K562 (cell line): ENCODE results near the gene ITGB2. TPM values are rescaled to one million over a fixed set of nuclear protein-coding genes. Genes with fewer than 3 reads are reported as not detected.

Source experiments
- BHLHE40 ChIP-seq: IDR thresholded peaks from 2 replicates; pipeline ENCODE4 v1.6.1; 2011; ENCODE audit warnings: low read length, improper control_type of control experiment
- CREBBP ChIP-seq: IDR thresholded peaks from one replicate; pipeline ENCODE4 v1.6.1; 2012; ENCODE audit warnings: low read depth, mild to moderate bottlenecking, control low read depth, inconsistent platforms, low read length
- ELK1 ChIP-seq: sonication (generic); formaldehyde crosslinking; IDR thresholded peaks from 2 replicates; pipeline ENCODE4 v1.8.1; 2022; ENCODE audit warnings: missing genetic modification reagents
- SIN3B ChIP-seq: fragments of 450-650 bp; IDR thresholded peaks from 2 replicates; pipeline ENCODE4 v1.6.1; 2017; ENCODE audit warnings: low read depth, mild to moderate bottlenecking, moderate library complexity
- SMAD3 ChIP-seq: fragments of 450-650 bp; formaldehyde crosslinking; conservative IDR thresholded peaks from 2 replicates; pipeline ENCODE4 v1.4.0; 2020; ENCODE audit warnings: mild to moderate bottlenecking
- ZNF592 ChIP-seq: fragments of 450-650 bp; IDR thresholded peaks from 2 replicates; pipeline ENCODE4 v1.6.1; 2017; ENCODE audit warnings: antibody characterized with exemption, mild to moderate bottlenecking
- polyA plus RNA-seq, 8 experiments: library from polyadenylated mRNA; depleted of rRNA in 4 of 8; stranded (reverse) in 5 of 8; unstranded in 3 of 8; fragments of >200 nt; fragmentation: Nextera tagmentation in 2 of 8; fragmentation: Illumina TruSeq in 1 of 8; extraction: Ambion mirVana in 2 of 8; extraction: Trizol in 1 of 8; gene quantifications; 2 replicates each; pipeline versions ENCODE4 v1.2.1 to v1.2.3, GENCODE V29; 2011 to 2014; ENCODE audit warnings: inconsistent platforms in 1 of 8, missing spikeins in 1 of 8
- total RNA-seq, 7 experiments: library from RNA; depleted of rRNA in 6 of 7; stranded (reverse); fragments of >200 nt in 6 of 7; fragmentation: Illumina TruSeq in 2 of 7; extraction: Trizol in 2 of 7; gene quantifications; 2 replicates each; pipeline versions ENCODE4 v1.2.1 to v1.2.3, GENCODE V29; 2011 to 2021; ENCODE audit warnings: low replicate concordance in 1 of 7

The ITGB2 gene
- total and polyA plus RNA-seq, 9 of the 15 experiments (the other 6 are each of a cell fraction or from before 2014, with no cell fraction given): 0.07 to 1.3 (median 0.51) TPM; not detected in 2

DNA sequence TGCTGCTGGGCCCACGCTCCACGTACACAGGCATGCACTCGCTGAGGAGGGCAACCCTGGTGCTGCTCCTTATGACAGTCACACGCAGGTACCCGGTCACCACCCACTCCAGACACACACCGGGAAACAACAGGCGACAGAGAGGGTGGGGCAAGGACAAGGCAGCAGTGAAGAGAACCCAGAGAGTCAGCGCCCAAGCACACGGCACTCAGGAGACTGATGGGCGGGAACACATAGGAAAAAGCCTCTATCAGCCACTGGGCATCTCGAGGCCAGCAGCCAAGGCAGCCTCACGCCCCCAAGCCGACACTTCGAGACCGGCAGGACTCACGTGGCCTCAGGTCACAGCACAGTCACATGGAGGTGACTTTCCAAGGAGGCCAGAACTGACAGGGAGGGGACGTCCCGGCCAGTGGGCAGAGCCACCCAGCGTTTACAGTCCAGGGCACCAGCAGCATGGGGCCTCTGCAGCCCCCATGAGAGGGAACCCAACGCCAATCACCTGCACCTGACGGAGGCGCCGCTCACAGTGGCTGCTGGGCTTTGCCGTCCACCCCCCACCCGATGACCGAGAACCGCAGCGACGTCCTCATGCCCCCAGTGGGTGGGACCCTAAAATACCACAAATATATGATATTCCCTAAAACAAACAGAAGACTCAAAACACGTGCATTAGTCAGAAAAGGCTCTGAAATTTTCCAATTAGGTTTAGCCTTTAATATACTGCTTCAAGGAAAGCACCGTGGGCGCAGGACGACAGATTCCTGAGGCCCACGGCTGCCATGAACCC lies 66.9 kb downstream of the ITGB2 start (continued):
- TF ChIP-seq ELK1 (CRISPR knock-in tag): no peak
- TF ChIP-seq SMAD3 (CRISPR knock-in tag): 0 out of 2 replicates have a peak, but pooled peaks have one; percentile 9
- peak; percentile 50; the same call in 1 of the 2 replicates for TF ChIP-seq BHLHE40
- no peak for TF ChIP-seq SIN3B
- peak; percentile 27; the same call in 1 of the 2 replicates for TF ChIP-seq ZNF592
- TF ChIP-seq CREBBP: no peak
